GM12878 (cell line): ENCODE results near the gene SPATA45. TPM values are rescaled to one million over a fixed set of nuclear protein-coding genes. Genes with fewer than 3 reads are reported as not detected.

Experiments used
- BHLHE40 ChIP-seq, 2 experiments: fragments of 450-650 bp in 1 of 2; IDR thresholded peaks; 2 replicates each; pipeline ENCODE4 v1.6.1; 2011 to 2017; ENCODE audit warnings: low read depth in 2 of 2, borderline replicate concordance in 1 of 2, improper control_type of control experiment in 1 of 2, low read length in 1 of 2, mild to moderate bottlenecking in 1 of 2
- CBX3 ChIP-seq: fragments of 200-600 bp; sonication (generic); IDR thresholded peaks from 2 replicates; pipeline ENCODE4 v1.6.1; 2016; ENCODE audit warnings: low read depth, borderline replicate concordance
- CREM ChIP-seq: IDR thresholded peaks from 2 replicates; pipeline ENCODE4 v1.6.1; 2014; ENCODE audit warnings: antibody characterized with exemption, low read depth
- GABPA ChIP-seq: IDR thresholded peaks from 2 replicates; pipeline ENCODE4 v1.6.1; 2014; ENCODE audit warnings: antibody characterized with exemption, low read depth, mild to moderate bottlenecking, inconsistent platforms
- HDGF ChIP-seq: fragments of 450-650 bp; IDR thresholded peaks from 2 replicates; pipeline ENCODE4 v1.6.1; 2016; ENCODE audit warnings: antibody characterized with exemption
- KDM1A ChIP-seq: fragments of 200-600 bp; sonication (generic); IDR thresholded peaks from 2 replicates; pipeline ENCODE4 v1.6.1; 2016; ENCODE audit warnings: borderline replicate concordance
- MTA2 ChIP-seq: fragments of 450-650 bp; IDR thresholded peaks from 2 replicates; pipeline ENCODE4 v1.6.1; 2016; ENCODE audit warnings: low read depth, mild to moderate bottlenecking, moderate library complexity
- MTA3 ChIP-seq: IDR thresholded peaks from 2 replicates; pipeline ENCODE4 v1.6.1; 2012; ENCODE audit warnings: low read length, inconsistent platforms, borderline replicate concordance
- NBN ChIP-seq: fragments of 450-650 bp; IDR thresholded peaks from 2 replicates; pipeline ENCODE4 v1.6.1; 2016
- NFXL1 ChIP-seq: fragments of 450-650 bp; IDR thresholded peaks from 2 replicates; pipeline ENCODE4 v1.6.1; 2017; ENCODE audit warnings: antibody characterized with exemption, mild to moderate bottlenecking, borderline replicate concordance
- RAD21 ChIP-seq: IDR thresholded peaks from 2 replicates; pipeline ENCODE4 v1.6.1; 2011; ENCODE audit warnings: mild to moderate bottlenecking, low read depth, low read length, moderate library complexity; ENCODE audit not compliant: insufficient read depth
- SP1 ChIP-seq: IDR thresholded peaks from one replicate; pipeline ENCODE4 v1.6.1; 2011; ENCODE audit warnings: low read depth, low read length
- ZBED1 ChIP-seq: IDR thresholded peaks from 2 replicates; pipeline ENCODE4 v1.6.1; 2016; ENCODE audit warnings: borderline replicate concordance
- polyA plus RNA-seq, 11 experiments: library from polyadenylated mRNA; depleted of rRNA in 4 of 11; unstranded in 6 of 11; stranded (reverse) in 5 of 11; fragments of >200 nt; fragmentation: Nextera tagmentation in 4 of 11; fragmentation: Illumina TruSeq in 1 of 11; extraction: Ambion mirVana in 4 of 11; extraction: Trizol in 1 of 11; gene quantifications; 1 replicate in 1 of 11; 2 replicates in 10 of 11; pipeline versions ENCODE4 v1.2.1 to v1.2.3, GENCODE V29; 2011 to 2016; ENCODE audit warnings: inconsistent platforms in 2 of 11, missing spikeins in 2 of 11, low read depth in 1 of 11
- total RNA-seq, 4 experiments: library from RNA; depleted of rRNA in 3 of 4; stranded (reverse); fragments of >200 nt in 3 of 4; fragmentation: Illumina TruSeq in 1 of 4; extraction: Trizol in 1 of 4; gene quantifications; 2 replicates each; pipeline versions ENCODE4 v1.2.1 to v1.2.3, GENCODE V29; 2013 to 2021
- TF ChIP-seq, protein P1 (sequence below): fragments of 450-650 bp; IDR thresholded peaks from 2 replicates; pipeline ENCODE4 v1.6.1; 2017; ENCODE audit warnings: low read depth, mild to moderate bottlenecking, moderate library complexity
- TF ChIP-seq, protein P2 (sequence below): IDR thresholded peaks from 2 replicates; pipeline ENCODE4 v1.6.1; 2011; ENCODE audit warnings: mild to moderate bottlenecking, low read depth, low read length, moderate library complexity; ENCODE audit not compliant: insufficient replicate concordance
- TF ChIP-seq, protein P3 (sequence below): fragments of 450-650 bp; IDR thresholded peaks from 2 replicates; pipeline ENCODE4 v1.6.1; 2016; ENCODE audit warnings: mild to moderate bottlenecking
- TF ChIP-seq, protein P4 (sequence below): IDR thresholded peaks from 2 replicates; pipeline ENCODE4 v1.6.1; 2012; ENCODE audit warnings: low read depth, low read length, improper control_type of control experiment
- TF ChIP-seq, protein P5 (sequence below): fragments of 450-650 bp; IDR thresholded peaks from 2 replicates; pipeline ENCODE4 v1.6.1; 2016; ENCODE audit warnings: mild to moderate bottlenecking, moderate library complexity, borderline replicate concordance

SPATA45 gene
- total and polyA plus RNA-seq, 10 of the 15 experiments (the other 5 are each of a cell fraction or from before 2014, with no cell fraction given), result 0.22 to 0.37 (median 0.31) TPM; not detected in 7

GRCh38 chr1:212794561-212795014 lies 52.9 kb downstream of the SPATA45 start (continued):
- TF ChIP-seq KDM1A (no peak), SP1 (peak; percentile 19), MTA2 (peak; percentile 49), NBN (peak; percentile 87), ZBED1 (0 out of 2 replicates have a peak, but pooled peaks have one; percentile 56), MTA3 (peak; percentile 67; the same call in 1 of the 2 replicates), CREM (peak; percentile 59; the same call in 1 of the 2 replicates), GABPA (peak; percentile 73), RAD21 (no peak), NFXL1 (no peak), CBX3 (no peak), BHLHE40 (IDR thresholded peaks at IDR 0.05; ENCODE audit: borderline replicate concordance in 1 of 2, low read depth in 2 of 2, low read length in 1 of 2) (no peak), HDGF (peak; percentile 53; the same call in 1 of the 2 replicates)
- TF ChIP-seq, protein P1, sequence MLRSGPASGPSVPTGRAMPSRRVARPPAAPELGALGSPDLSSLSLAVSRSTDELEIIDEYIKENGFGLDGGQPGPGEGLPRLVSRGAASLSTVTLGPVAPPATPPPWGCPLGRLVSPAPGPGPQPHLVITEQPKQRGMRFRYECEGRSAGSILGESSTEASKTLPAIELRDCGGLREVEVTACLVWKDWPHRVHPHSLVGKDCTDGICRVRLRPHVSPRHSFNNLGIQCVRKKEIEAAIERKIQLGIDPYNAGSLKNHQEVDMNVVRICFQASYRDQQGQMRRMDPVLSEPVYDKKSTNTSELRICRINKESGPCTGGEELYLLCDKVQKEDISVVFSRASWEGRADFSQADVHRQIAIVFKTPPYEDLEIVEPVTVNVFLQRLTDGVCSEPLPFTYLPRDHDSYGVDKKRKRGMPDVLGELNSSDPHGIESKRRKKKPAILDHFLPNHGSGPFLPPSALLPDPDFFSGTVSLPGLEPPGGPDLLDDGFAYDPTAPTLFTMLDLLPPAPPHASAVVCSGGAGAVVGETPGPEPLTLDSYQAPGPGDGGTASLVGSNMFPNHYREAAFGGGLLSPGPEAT, result 0 out of 2 replicates have a peak, but pooled peaks have one; percentile 34
- TF ChIP-seq, protein P2, sequence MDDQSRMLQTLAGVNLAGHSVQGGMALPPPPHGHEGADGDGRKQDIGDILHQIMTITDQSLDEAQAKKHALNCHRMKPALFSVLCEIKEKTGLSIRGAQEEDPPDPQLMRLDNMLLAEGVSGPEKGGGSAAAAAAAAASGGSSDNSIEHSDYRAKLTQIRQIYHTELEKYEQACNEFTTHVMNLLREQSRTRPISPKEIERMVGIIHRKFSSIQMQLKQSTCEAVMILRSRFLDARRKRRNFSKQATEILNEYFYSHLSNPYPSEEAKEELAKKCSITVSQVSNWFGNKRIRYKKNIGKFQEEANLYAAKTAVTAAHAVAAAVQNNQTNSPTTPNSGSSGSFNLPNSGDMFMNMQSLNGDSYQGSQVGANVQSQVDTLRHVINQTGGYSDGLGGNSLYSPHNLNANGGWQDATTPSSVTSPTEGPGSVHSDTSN, result peak; percentile 27
- TF ChIP-seq, protein P3, sequence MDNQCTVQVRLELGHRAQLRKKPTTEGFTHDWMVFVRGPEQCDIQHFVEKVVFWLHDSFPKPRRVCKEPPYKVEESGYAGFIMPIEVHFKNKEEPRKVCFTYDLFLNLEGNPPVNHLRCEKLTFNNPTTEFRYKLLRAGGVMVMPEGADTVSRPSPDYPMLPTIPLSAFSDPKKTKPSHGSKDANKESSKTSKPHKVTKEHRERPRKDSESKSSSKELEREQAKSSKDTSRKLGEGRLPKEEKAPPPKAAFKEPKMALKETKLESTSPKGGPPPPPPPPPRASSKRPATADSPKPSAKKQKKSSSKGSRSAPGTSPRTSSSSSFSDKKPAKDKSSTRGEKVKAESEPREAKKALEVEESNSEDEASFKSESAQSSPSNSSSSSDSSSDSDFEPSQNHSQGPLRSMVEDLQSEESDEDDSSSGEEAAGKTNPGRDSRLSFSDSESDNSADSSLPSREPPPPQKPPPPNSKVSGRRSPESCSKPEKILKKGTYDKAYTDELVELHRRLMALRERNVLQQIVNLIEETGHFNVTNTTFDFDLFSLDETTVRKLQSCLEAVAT, result peak; percentile 69; the same call in 1 of the 2 replicates
- TF ChIP-seq, protein P4, sequence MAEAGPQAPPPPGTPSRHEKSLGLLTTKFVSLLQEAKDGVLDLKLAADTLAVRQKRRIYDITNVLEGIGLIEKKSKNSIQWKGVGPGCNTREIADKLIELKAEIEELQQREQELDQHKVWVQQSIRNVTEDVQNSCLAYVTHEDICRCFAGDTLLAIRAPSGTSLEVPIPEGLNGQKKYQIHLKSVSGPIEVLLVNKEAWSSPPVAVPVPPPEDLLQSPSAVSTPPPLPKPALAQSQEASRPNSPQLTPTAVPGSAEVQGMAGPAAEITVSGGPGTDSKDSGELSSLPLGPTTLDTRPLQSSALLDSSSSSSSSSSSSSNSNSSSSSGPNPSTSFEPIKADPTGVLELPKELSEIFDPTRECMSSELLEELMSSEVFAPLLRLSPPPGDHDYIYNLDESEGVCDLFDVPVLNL, result no peak
- TF ChIP-seq, protein P5, sequence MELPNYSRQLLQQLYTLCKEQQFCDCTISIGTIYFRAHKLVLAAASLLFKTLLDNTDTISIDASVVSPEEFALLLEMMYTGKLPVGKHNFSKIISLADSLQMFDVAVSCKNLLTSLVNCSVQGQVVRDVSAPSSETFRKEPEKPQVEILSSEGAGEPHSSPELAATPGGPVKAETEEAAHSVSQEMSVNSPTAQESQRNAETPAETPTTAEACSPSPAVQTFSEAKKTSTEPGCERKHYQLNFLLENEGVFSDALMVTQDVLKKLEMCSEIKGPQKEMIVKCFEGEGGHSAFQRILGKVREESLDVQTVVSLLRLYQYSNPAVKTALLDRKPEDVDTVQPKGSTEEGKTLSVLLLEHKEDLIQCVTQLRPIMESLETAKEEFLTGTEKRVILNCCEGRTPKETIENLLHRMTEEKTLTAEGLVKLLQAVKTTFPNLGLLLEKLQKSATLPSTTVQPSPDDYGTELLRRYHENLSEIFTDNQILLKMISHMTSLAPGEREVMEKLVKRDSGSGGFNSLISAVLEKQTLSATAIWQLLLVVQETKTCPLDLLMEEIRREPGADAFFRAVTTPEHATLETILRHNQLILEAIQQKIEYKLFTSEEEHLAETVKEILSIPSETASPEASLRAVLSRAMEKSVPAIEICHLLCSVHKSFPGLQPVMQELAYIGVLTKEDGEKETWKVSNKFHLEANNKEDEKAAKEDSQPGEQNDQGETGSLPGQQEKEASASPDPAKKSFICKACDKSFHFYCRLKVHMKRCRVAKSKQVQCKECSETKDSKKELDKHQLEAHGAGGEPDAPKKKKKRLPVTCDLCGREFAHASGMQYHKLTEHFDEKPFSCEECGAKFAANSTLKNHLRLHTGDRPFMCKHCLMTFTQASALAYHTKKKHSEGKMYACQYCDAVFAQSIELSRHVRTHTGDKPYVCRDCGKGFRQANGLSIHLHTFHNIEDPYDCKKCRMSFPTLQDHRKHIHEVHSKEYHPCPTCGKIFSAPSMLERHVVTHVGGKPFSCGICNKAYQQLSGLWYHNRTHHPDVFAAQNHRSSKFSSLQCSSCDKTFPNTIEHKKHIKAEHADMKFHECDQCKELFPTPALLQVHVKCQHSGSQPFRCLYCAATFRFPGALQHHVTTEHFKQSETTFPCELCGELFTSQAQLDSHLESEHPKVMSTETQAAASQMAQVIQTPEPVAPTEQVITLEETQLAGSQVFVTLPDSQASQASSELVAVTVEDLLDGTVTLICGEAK, result peak; percentile 27; the same call in 1 of the 2 replicates
